M059J (cell line): ENCODE data around the gene CCL14. TPM values are rescaled to one million over a fixed set of nuclear protein-coding genes. Genes with fewer than 3 reads are reported as not detected.
A peak's percentile ranks its signal among the peaks of the same experiment; 100 is the strongest.
"Not testable (repeated sequence)": the region's sequence is repeated elsewhere in the genome, so short reads cannot be mapped to it uniquely, and the experiment has no call there.

Source experiments
- DNase-seq: peaks from one replicate; pipeline ENCODE4 v3.0.0-alpha.2; 2012; ENCODE audit warnings: low read depth
- total RNA-seq: library from RNA; depleted of rRNA; stranded (reverse); fragments of >200 nt; shearing (Covaris generic); gene quantifications from 2 replicates; pipeline ENCODE4 v1.2.3, GENCODE V29; 2014; rRNA removed

Gene CCL14
- total RNA-seq, 1 experiment from 2014 or later, result not detected

GRCh38 chr17:35943537-35943936 is 43.0 kb downstream of the CCL14 start, which contains the start of gene LYZL6:
TSS of gene LYZL6 (minus strand) at chr17:35943713. CDS start at chr17:35939356, 4,357 bp downstream.
- DNase-seq, result no peak

- DNase-seq, result no peak
Observed at GRCh38 chr17:35942588-35943186, 43.8 kb downstream of the CCL14 start.

- not testable (repeated sequence) for DNase-seq
Observed at GRCh38 chr17:35938492-35938891, 48.0 kb downstream of the CCL14 start.

- no peak for DNase-seq
Observed at GRCh38 chr17:35936063-35936462, 50.5 kb downstream of the CCL14 start.

GRCh38 chr17:35934760-35935159 is 51.8 kb downstream of the CCL14 start:
- peak; percentile 65 for DNase-seq

Other genes starting within 250 kb of the CCL14 start
- not detected in 2 replicates for gene GAS2L2, start 233.5 kb downstream of the CCL14 start, total RNA-seq
- not detected in 2 replicates for gene C17orf50, start 225.8 kb downstream of the CCL14 start, total RNA-seq
- 0.17 and 1.2 TPM in 2 replicates for gene MMP28, start 191.1 kb downstream of the CCL14 start, total RNA-seq
- 11.3 and 21.0 TPM in 2 replicates for gene TAF15, start 177.2 kb downstream of the CCL14 start, total RNA-seq
- not detected in 2 replicates for gene HEATR9, start 117.8 kb downstream of the CCL14 start, total RNA-seq
- 36.1 and 37.6 TPM in 2 replicates for gene CCL5, start 106.4 kb downstream of the CCL14 start, total RNA-seq
- 4.9 and 7.7 TPM in 2 replicates for gene RDM1, start 56.0 kb downstream of the CCL14 start, total RNA-seq
- not detected in 2 replicates for gene LYZL6, start 43.0 kb downstream of the CCL14 start, total RNA-seq
- gene CCL16, start 5.2 kb downstream of the CCL14 start, total RNA-seq, result not detected in 2 replicates
- not detected in 2 replicates for gene CCL15, start 14.8 kb upstream of the CCL14 start, total RNA-seq
- gene CCL23, start 31.2 kb upstream of the CCL14 start, total RNA-seq, result not detected in 2 replicates
- not detected in 2 replicates for gene CCL18, start 77.5 kb upstream of the CCL14 start, total RNA-seq
- not detected in 2 replicates for gene CCL3, start 103.4 kb upstream of the CCL14 start, total RNA-seq
- 0.10 TPM in 1 of 2 replicates, not detected in the other for gene CCL4, start 117.1 kb upstream of the CCL14 start, total RNA-seq
- gene TBC1D3B, start 189.9 kb upstream of the CCL14 start, total RNA-seq, result not detected in 2 replicates
- gene CCL3L1, start 210.0 kb upstream of the CCL14 start, total RNA-seq, result not detected in 2 replicates
- not detected in 2 replicates for gene CCL4L2, start 224.3 kb upstream of the CCL14 start, total RNA-seq